Right atrium auricular region (tissue), 2 donors: ENCODE results near the gene BCOR. TPM values are rescaled to one million over a fixed set of nuclear protein-coding genes. Genes with fewer than 3 reads are reported as not detected.

Source experiments
- DNase-seq: peaks from one replicate; pipeline ENCODE4 v3.0.0-alpha.2; 2019; ENCODE audit warnings: low spot score
- H3K27ac ChIP-seq, 2 donors: fragments of 200-600 bp; sonication (generic); 1 replicate in 1 of 2; 2 replicates in 1 of 2; pipeline ENCODE4 v1.5.1; 2016 to 2019
- H3K27me3 ChIP-seq, 2 donors: fragments of 200-600 bp; sonication (generic); one replicate each; pipeline versions ENCODE4 v1.5.1 to v1.6.0; 2017 to 2019
- H3K36me3 ChIP-seq: fragments of 200-600 bp; sonication (generic); one replicate; pipeline ENCODE4 v1.5.1; 2016
- H3K4me1 ChIP-seq, 2 donors: fragments of 200-600 bp; sonication (generic); one replicate each; pipeline versions ENCODE4 v1.5.1 to v1.6.0; 2017 to 2019
- H3K4me3 ChIP-seq, 2 donors: fragments of 200-600 bp; sonication (generic); 1 replicate in 1 of 2; 2 replicates in 1 of 2; pipeline ENCODE4 v1.5.1; 2017 to 2019; ENCODE audit warnings: mild to moderate bottlenecking in 1 of 2, moderate library complexity in 1 of 2
- H3K9me3 ChIP-seq, 2 donors: fragments of 200-600 bp; sonication (generic); one replicate each; pipeline ENCODE4 v1.5.1; 2019
- CTCF ChIP-seq, 2 donors: fragments of 200-600 bp; sonication (generic); IDR thresholded peaks; one replicate each; pipeline ENCODE4 v1.5.1; 2019; ENCODE audit warnings: antibody characterized with exemption in 2 of 2
- total RNA-seq, 2 donors: library from RNA; depleted of rRNA; stranded (reverse); fragments of >200 nt; gene quantifications; one replicate each; pipeline ENCODE4 v1.1.0, GENCODE V29; 2016

Gene BCOR
- total RNA-seq, 2 donors from 2014 or later: 24.3 to 37.1 TPM

GRCh38 chrX:40083120-40083978 is 14.4 kb downstream of the BCOR start:
- Histone ChIP-seq H3K27ac (peak overlapping the region; percentile 9 to 24), H3K9me3 (no peaks in the 10 kb centered on the region), H3K36me3 (no peaks in the 10 kb centered on the region), H3K4me1 (peaks cover 0 to 48% of the 10 kb centered on the region in 2 donors), H3K27me3 (no peaks in the 10 kb centered on the region), H3K4me3 (peak overlapping the region; percentile 25 to 47)
- no peak for TF ChIP-seq CTCF (IDR thresholded peaks at IDR 0.05)
- no peak for DNase-seq

DNA sequence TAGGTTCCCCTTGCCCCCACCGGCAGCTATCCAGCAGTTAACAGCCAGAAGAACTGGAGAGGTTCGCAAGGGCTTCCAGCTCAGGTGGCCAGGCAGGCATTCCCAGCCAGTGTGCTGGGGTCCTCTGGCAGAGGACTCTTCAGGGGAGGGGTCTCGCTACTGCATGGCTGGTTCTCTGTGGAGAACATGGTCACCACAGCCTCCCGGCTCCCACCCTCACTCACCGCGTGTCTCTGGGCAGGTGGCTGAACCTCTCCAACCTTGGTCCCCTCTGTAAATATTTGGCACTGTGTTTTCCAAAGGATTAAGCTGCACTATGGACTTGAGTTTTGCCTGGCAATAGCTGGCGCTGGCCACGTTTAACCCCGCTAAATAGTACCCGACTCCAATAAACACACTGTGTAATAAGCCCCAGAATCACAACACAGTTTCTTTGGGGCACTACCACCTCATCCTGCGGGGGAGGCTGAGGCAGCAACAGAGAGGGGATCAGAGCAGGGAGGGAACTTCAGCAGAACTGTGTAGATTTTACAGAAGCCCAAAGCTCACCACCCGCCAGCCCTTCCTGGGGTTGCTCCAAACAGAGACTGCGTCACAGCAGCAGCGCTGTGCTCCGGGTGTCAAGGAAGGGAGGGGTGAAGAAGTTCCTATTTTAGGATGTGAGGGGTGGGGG is 15.2 kb downstream of the BCOR start:
- H3K4me1 ChIP-seq: peaks cover 0 to 51% of the 10 kb centered on the region in 2 donors
- peak overlapping the region in 1 of 2 donors; percentile 47 for H3K4me3 ChIP-seq
- no peaks in the 10 kb centered on the region for H3K36me3 ChIP-seq
- H3K27ac ChIP-seq: peak overlapping the region in 1 of 2 donors; percentile 24
- no peaks in the 10 kb centered on the region for H3K27me3 ChIP-seq
- TF ChIP-seq CTCF (IDR thresholded peaks at IDR 0.05): no peak
- no peaks in the 10 kb centered on the region for H3K9me3 ChIP-seq
- no peak for DNase-seq

DNA sequence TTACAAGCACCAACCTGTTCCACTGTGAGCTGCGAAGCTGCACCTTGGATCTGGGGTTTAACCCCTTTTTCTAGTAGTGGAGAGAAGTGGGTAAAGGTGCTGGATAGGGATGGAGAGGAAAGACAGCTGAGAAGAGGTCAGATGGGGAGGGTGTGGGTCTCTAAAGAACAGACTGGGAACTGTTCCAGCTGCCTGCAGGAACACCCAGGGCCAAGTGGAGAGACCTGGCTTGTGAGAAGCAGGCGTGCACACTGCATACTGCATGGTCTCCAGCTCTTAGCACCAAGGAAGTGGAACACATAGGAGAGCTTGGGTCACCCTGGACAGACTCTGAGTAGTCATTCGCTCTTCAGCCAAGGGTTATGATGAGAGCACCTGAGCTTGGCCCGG is 16.1 kb downstream of the BCOR start:
- no peaks in the 10 kb centered on the region for H3K36me3 ChIP-seq

GRCh38 chrX:40080894-40081678 is 16.7 kb downstream of the BCOR start:
- H3K4me1 ChIP-seq: peaks cover 0 to 62% of the 10 kb centered on the region in 2 donors
- H3K27ac ChIP-seq: no peak overlapping the region
- DNase-seq: no peak

More for the DNA sequence above, 16.1 kb downstream of the BCOR start:
- H3K4me1 ChIP-seq: peaks cover 0 to 60% of the 10 kb centered on the region in 2 donors
- no peak for TF ChIP-seq CTCF (IDR thresholded peaks at IDR 0.05)
- H3K9me3 ChIP-seq: no peaks in the 10 kb centered on the region
- no peak overlapping the region for H3K27ac ChIP-seq
- no peak overlapping the region for H3K4me3 ChIP-seq
- H3K27me3 ChIP-seq: no peaks in the 10 kb centered on the region
- no peak for DNase-seq

More at GRCh38 chrX:40080894-40081678, 16.7 kb downstream of the BCOR start:
- H3K27me3 ChIP-seq: no peaks in the 10 kb centered on the region
- TF ChIP-seq CTCF (IDR thresholded peaks at IDR 0.05): no peak
- H3K9me3 ChIP-seq: no peaks in the 10 kb centered on the region
- H3K4me3 ChIP-seq: no peak overlapping the region
- H3K36me3 ChIP-seq: no peaks in the 10 kb centered on the region
